ENCODE data around the gene CDK2. TPM values are rescaled to one million over a fixed set of nuclear protein-coding genes. Genes with fewer than 3 reads are reported as not detected.
A peak's percentile ranks its signal among the peaks of the same experiment; 100 is the strongest.

The CDK2 gene
- total and polyA plus RNA-seq, 8 donors, result 5.7 to 19.8 (median 9.7) TPM

DNA sequence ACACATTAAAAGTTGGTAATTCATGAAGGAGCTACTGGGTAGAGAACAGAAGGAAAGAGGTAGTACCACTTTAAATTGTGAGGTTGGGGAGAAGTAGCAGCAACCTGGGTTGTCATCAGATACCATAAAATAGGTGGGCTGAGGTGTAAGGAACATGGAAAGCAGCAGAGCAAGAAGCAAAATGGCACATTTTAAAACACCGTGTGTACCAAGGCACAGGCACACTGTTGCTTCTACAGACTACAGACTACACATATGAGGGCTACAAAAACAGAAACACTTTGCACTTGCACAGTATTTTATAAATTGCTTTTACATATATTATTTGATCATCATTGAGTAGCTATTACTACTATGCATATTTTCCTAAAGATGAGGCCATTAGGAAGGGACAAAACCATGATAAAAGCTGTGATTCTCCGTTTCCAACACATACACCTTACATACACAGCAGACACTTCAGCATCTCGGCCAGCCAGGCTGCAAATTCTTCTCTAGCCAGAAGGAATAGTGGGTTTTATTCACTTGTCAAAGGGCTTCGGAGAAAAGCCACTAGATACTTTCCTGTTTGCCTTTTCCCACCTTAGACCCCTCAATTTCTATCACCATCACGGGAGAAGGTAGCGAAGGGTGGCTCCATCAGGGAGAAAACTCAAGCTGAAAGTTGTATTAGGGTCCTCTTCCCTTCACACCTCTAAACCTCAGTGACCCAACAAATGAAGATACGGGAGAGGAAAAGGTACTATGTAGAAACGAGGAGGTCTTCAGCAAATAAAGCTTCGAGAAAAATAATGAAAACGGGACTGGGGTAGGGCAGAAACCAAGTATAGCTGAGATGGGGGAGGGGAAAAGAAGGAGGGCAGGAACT, 40.5 kb upstream of the CDK2 start:
- intact Hi-C loops (cut with DNase I), result no loop called here
- peak overlapping the region; percentile 70 to 94 (median 86) for H3K27ac ChIP-seq
- H3K27me3 ChIP-seq, result no peaks in the 10 kb centered on the region
- WGBS, 2 donors, result 4% methylated on average over 10 of the region's 10 CpGs
- no peaks in the 10 kb centered on the region for H3K9me3 ChIP-seq
- TF ChIP-seq CTCF (IDR thresholded peaks at IDR 0.05), result no peak
- ATAC-seq, result peak in 1 of 4 donors; percentile 2
- DNase-seq, result no peak
- H3K4me3 ChIP-seq, result peak overlapping the region; percentile 72 to 87 (median 78)
- H3K4me1 ChIP-seq, result peaks cover 7 to 30% (median 18%) of the 10 kb centered on the region in 3 donors
- H3K36me3 ChIP-seq, result no peaks in the 10 kb centered on the region
- FAIRE-seq, result no peak

DNA sequence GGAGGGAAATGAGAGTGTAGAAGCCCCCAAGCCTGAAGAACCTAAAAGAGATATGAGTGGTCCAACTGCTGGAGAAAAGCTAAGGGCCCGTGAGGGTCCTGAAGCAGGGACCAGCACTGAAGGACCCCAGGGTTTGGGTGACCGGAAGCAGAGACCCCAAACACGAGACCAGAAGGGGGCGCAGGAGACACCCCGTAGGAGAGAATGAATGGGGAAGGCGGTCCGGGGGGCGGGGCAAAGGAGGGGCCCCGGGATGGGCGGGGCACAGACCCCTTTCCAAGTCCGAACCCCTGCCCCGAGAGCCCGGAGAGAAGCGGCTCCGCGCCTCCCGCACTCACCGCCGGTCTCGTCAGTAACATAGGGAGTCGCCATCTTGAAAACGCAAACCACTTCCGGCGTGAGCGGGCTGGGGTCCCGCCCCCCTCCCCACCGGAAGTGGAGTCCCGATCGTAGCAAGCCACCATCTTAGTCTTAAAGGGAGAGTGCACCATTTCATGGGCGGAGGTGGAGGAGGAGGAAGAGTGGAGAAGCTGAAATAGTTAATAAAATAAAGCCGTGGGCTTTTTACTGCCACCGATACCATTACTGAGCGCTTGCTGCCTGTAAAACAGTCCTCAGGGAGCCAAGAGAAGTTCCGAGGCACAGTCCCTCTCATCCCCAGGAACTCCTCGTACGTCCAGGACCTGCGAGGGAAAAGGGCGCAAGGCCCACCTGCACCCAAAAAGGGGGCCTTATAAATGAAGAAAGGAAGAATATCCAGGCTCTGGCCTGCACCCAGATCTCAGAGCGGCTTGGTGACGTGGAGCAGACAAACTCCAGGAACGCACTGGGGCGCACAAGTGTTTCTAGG, 39.7 kb upstream of the CDK2 start:
- ATAC-seq, result peak; percentile 82 to 88 (median 85)
- no peak for FAIRE-seq
- Histone ChIP-seq H3K9me3 (no peaks in the 10 kb centered on the region), H3K36me3 (no peaks in the 10 kb centered on the region), H3K27ac (peak overlapping the region; percentile 70 to 94 (median 86)), H3K27me3 (no peaks in the 10 kb centered on the region), H3K4me1 (peaks cover 9 to 34% (median 18%) of the 10 kb centered on the region in 3 donors), H3K4me3 (peak overlapping the region; percentile 72 to 87 (median 78))
- peak in 3 of 4 donors; percentile 20 to 36 (median 26) for TF ChIP-seq CTCF (IDR thresholded peaks at IDR 0.05)
- peak; percentile 83 to 91 (median 86) for DNase-seq
- intact Hi-C loops (cut with DNase I), result no loop called here
- 0% methylated on average over 42 of the region's 42 CpGs for WGBS, 2 donors

- H3K27me3 ChIP-seq, result no peaks in the 10 kb centered on the region
- peak within 1 kb of the TSS; percentile 70 to 94 (median 86) for H3K27ac ChIP-seq
- DNase-seq (peak; percentile 83 to 92 (median 85)), ATAC-seq (peak; percentile 66 to 72 (median 68)), FAIRE-seq (no peak)
- no peak for TF ChIP-seq CTCF (IDR thresholded peaks at IDR 0.05)
- H3K4me3 ChIP-seq, result peak within 1 kb of the TSS; percentile 72 to 87 (median 78)
- H3K9me3 ChIP-seq, result no peaks in the 10 kb centered on the region
- H3K4me1 ChIP-seq, result peaks cover 9 to 35% (median 20%) of the 10 kb centered on the region in 3 donors
- WGBS, 2 donors, result 2 to 4% methylated on average over 49 of the region's 49 CpGs
- no peaks in the 10 kb centered on the region for H3K36me3 ChIP-seq
- intact Hi-C loops (cut with DNase I), result no loop called here
Measured at GRCh38 chr12:55927588-55928502, 38.8 kb upstream of the CDK2 start, which contains the start of gene PYM1. Gene PYM1, minus strand, starts transcription at chr12:55927894. Its CDS starts 133 bp downstream, at chr12:55927761.

DNA sequence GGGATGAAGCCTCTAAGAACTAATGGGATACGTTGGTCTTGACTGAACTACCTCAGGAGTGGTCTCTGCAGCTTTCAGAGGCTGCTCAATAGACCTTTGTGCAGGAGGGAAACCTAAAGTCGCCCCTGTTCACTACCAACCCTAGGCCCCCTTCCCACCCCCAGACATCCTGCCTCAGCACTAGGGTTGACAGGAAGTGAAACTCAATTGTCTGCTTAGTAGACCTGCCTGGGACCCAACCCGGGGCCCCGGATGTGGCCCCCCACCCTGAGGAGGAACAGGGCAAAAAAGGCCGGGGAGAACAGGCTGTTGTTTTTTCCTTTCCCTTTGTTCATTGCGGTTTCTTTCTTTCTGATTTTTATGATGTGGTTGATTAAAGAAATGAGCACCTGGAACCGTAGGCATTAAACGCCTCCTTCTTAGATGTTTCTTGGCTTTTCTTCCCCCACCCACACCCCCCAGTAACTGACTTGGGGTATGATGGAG, 37.3 kb upstream of the CDK2 start:
- Histone ChIP-seq H3K9me3 (no peaks in the 10 kb centered on the region), H3K4me3 (no peak overlapping the region), H3K36me3 (no peaks in the 10 kb centered on the region), H3K27me3 (no peaks in the 10 kb centered on the region), H3K27ac (no peak overlapping the region), H3K4me1 (peaks cover 16 to 39% (median 26%) of the 10 kb centered on the region in 3 donors)
- ATAC-seq (no peak), DNase-seq (no peak), FAIRE-seq (no peak)
- 62 to 73% methylated on average over 8 of the region's 8 CpGs for WGBS, 2 donors
- TF ChIP-seq CTCF (IDR thresholded peaks at IDR 0.05), result no peak
- intact Hi-C loops (cut with DNase I), result no loop called here
